Activated CD8-positive, alpha-beta T cell treated with anti-CD3 and anti-CD28 coated beads for 36 hours (primary cell): ENCODE results near the gene PTER. TPM values are rescaled to one million over a fixed set of nuclear protein-coding genes. Genes with fewer than 3 reads are reported as not detected.

Experiments used
- ATAC-seq: fragments of 200-7000 bp; cut with Tn5 transposase; one replicate; pipeline ENCODE4 v1.10.0; 2021; ENCODE audit warnings: mild to moderate bottlenecking, moderate library complexity
- CTCF ChIA-PET: fragments of 350-600 bp; sonication (Branson Sonifier 250); formaldehyde crosslinking; loops from one replicate; lab custom pipeline; 2021; ENCODE audit warnings: antibody characterized with exemption; lab: Charles Lee
- POLR2A ChIA-PET: fragments of 350-600 bp; sonication (Branson Sonifier 250); formaldehyde crosslinking; loops from one replicate; lab custom pipeline; 2021; ENCODE audit warnings: antibody characterized with exemption; lab: Charles Lee
- DNase-seq: peaks from one replicate; pipeline ENCODE4 v3.0.0-alpha.2; 2020
- H3K27ac Mint-ChIP-seq: one replicate; pipeline ENCODE4 v1.8.0; 2021; ENCODE audit warnings: mild to moderate bottlenecking, mixed read lengths
- H3K27me3 Mint-ChIP-seq: one replicate; pipeline ENCODE4 v1.8.0; 2021; ENCODE audit warnings: mixed read lengths
- H3K36me3 Mint-ChIP-seq: one replicate; pipeline ENCODE4 v1.8.0; 2021; ENCODE audit warnings: low read depth, mixed read lengths
- H3K4me1 Mint-ChIP-seq: one replicate; pipeline ENCODE4 v1.8.0; 2021; ENCODE audit warnings: low read depth, mixed read lengths
- H3K4me3 Mint-ChIP-seq: one replicate; pipeline ENCODE4 v1.8.0; 2021; ENCODE audit warnings: mild to moderate bottlenecking, moderate library complexity, mixed read lengths
- H3K9me3 Mint-ChIP-seq: one replicate; pipeline ENCODE4 v1.8.0; 2021; ENCODE audit warnings: mixed read lengths
- CTCF ChIP-seq: fragments of 200-600 bp; IDR thresholded peaks from one replicate; pipeline ENCODE4 v1.8.0; 2022; ENCODE audit warnings: antibody characterized with exemption, mild to moderate bottlenecking
- intact Hi-C: fragments of 100-400 bp; cut with micrococcal nuclease; formaldehyde crosslinking; loops from one replicate; pipeline ENCODE4 v1.10.0; 2022
- total RNA-seq, 2 experiments: library from RNA; stranded (reverse); gene quantifications; one replicate each; pipeline ENCODE4 v1.2.3, GENCODE V29; 2021

Gene PTER
- total RNA-seq, 2 experiments from 2014 or later = 22.1 to 23.3 TPM

- peaks cover 41% of the 10 kb centered on the region for H3K27me3 Mint-ChIP-seq
- peaks cover 4% of the 10 kb centered on the region for H3K36me3 Mint-ChIP-seq
- TF ChIP-seq CTCF = peak; percentile 24
- ATAC-seq (peak; percentile 70), DNase-seq (peak; percentile 59)
- H3K4me3 Mint-ChIP-seq = peak overlapping the region; percentile 58
- ChIA-PET POLR2A (interaction anchor here (1.7 kb wide), 1 partner anchor 84 kb away, joined by 5 read pairs; the partner anchor contains the start of gene PTER), CTCF (no interaction called here)
- no peaks in the 10 kb centered on the region for H3K9me3 Mint-ChIP-seq
- intact Hi-C loops = loop anchor here (10.0 kb wide), 1 partner anchor 254 kb away; no protein-coding TSS in a partner anchor
- peaks cover 2% of the 10 kb centered on the region for H3K4me1 Mint-ChIP-seq
- no peak overlapping the region for H3K27ac Mint-ChIP-seq
Measured at GRCh38 chr10:16520900-16521299, 84.1 kb downstream of the PTER start.

GRCh38 chr10:16521311-16522016 lies 84.7 kb downstream of the PTER start, which contains the start of gene C1QL3:
Gene C1QL3, minus strand, starts transcription at chr10:16521879. Its CDS starts 814 bp downstream, at chr10:16521065.
- Mint-ChIP-seq H3K36me3 (peaks cover 4% of the 10 kb centered on the region), H3K27ac (no peak within 1 kb of the TSS), H3K4me3 (peak within 1 kb of the TSS; percentile 71), H3K9me3 (no peaks in the 10 kb centered on the region), H3K4me1 (peaks cover 2% of the 10 kb centered on the region), H3K27me3 (peaks cover 41% of the 10 kb centered on the region)
- peak; percentile 60 for ATAC-seq
- peak; percentile 10 for TF ChIP-seq CTCF
- peak; percentile 54 for DNase-seq
- CTCF ChIA-PET = no interaction called here
- POLR2A ChIA-PET = interaction anchor here (1.7 kb wide), 1 partner anchor 84 kb away, joined by 5 read pairs; the partner anchor contains the start of gene PTER
- intact Hi-C loops = loop anchor here (10.0 kb wide), 1 partner anchor 253 kb away; no protein-coding TSS in a partner anchor

GRCh38 chr10:16527452-16527851 lies 90.6 kb downstream of the PTER start:
- Mint-ChIP-seq H3K9me3 (no peaks in the 10 kb centered on the region), H3K4me3 (no peak overlapping the region), H3K27ac (no peak overlapping the region), H3K36me3 (peaks cover 1% of the 10 kb centered on the region), H3K27me3 (peaks cover 19% of the 10 kb centered on the region), H3K4me1 (no peaks in the 10 kb centered on the region)
- CTCF ChIA-PET = interaction anchor here (1.1 kb wide), 1 partner anchor 18 kb away, joined by 3 read pairs; no protein-coding TSS in a partner anchor
- ATAC-seq (no peak), DNase-seq (no peak)
- intact Hi-C loops = loop anchor here (10.0 kb wide), 1 partner anchor 247 kb away; no protein-coding TSS in a partner anchor
- POLR2A ChIA-PET = no interaction called here
- no peak for TF ChIP-seq CTCF

GRCh38 chr10:16529853-16530252 lies 93.0 kb downstream of the PTER start:
- Mint-ChIP-seq H3K9me3 (no peaks in the 10 kb centered on the region), H3K4me3 (no peak overlapping the region), H3K27me3 (peaks cover 2% of the 10 kb centered on the region), H3K4me1 (no peaks in the 10 kb centered on the region), H3K27ac (no peak overlapping the region), H3K36me3 (no peaks in the 10 kb centered on the region)
- ChIA-PET POLR2A (no interaction called here), CTCF (no interaction called here)
- intact Hi-C loops = loop anchor here (10.0 kb wide), 1 partner anchor 245 kb away; no protein-coding TSS in a partner anchor
- no peak for TF ChIP-seq CTCF
- no peak for ATAC-seq
- DNase-seq = no peak

- H3K27me3 Mint-ChIP-seq = peaks cover 11% of the 10 kb centered on the region
- no peaks in the 10 kb centered on the region for H3K4me1 Mint-ChIP-seq
- DNase-seq (no peak), ATAC-seq (no peak)
- no peaks in the 10 kb centered on the region for H3K36me3 Mint-ChIP-seq
- H3K27ac Mint-ChIP-seq = no peak overlapping the region
- no peaks in the 10 kb centered on the region for H3K9me3 Mint-ChIP-seq
- H3K4me3 Mint-ChIP-seq = no peak overlapping the region
- intact Hi-C loops = no loop called here
- no peak for TF ChIP-seq CTCF
- POLR2A ChIA-PET = no interaction called here
- CTCF ChIA-PET = interaction anchor here (1.0 to 1.8 kb wide), 2 partner anchors 9 to 166 kb away, joined by 3 to 5 read pairs; no protein-coding TSS in a partner anchor
Measured at GRCh38 chr10:16536155-16536554, 99.3 kb downstream of the PTER start.
